ENCODE results near the gene OR51F2. TPM values are rescaled to one million over a fixed set of nuclear protein-coding genes. Genes with fewer than 3 reads are reported as not detected.
"Not testable (repeated sequence)": the region's sequence is repeated elsewhere in the genome, so short reads cannot be mapped to it uniquely, and the experiment has no call there.

Gene OR51F2
- not detected for total RNA-seq
- polyA plus RNA-seq: not detected

- no peak within 1 kb of the TSS for H3K4me3 ChIP-seq (ENCODE audit: low read depth, low read length)
- no peak within 1 kb of the TSS for H3K27ac ChIP-seq (ENCODE audit: low read depth)
- no peaks in the 10 kb centered on the region for H3K4me1 ChIP-seq (ENCODE audit: insufficient read depth)
- H3K36me3 ChIP-seq (ENCODE audit: insufficient read depth): no peaks in the 10 kb centered on the region
- WGBS: 71% methylated on average over 1 of the region's 1 CpG
- no peak for DNase-seq (ENCODE audit: extremely low spot score)
These were observed at the start of gene OR51F2 for GRCh38 chr11:4821021-4821420. Gene OR51F2, plus strand, starts transcription at chr11:4821321. Its CDS starts 101 bp downstream, at chr11:4821422.

GRCh38 chr11:4782454-4782853 is 38.7 kb upstream of the OR51F2 start:
- WGBS: 64% methylated on average over 1 of the region's 1 CpG
- DNase-seq (ENCODE audit: extremely low spot score): no peak
- no peak overlapping the region for H3K27ac ChIP-seq (ENCODE audit: low read depth)

GRCh38 chr11:4797206-4797605 is 23.9 kb upstream of the OR51F2 start:
- DNase-seq (ENCODE audit: extremely low spot score): no peak
- 23% methylated on average over 2 of the region's 2 CpGs for WGBS
- Histone ChIP-seq H3K4me1 (ENCODE audit: insufficient read depth) (no peaks in the 10 kb centered on the region), H3K4me3 (ENCODE audit: low read depth, low read length) (no peak overlapping the region), H3K36me3 (ENCODE audit: insufficient read depth) (no peaks in the 10 kb centered on the region), H3K27ac (ENCODE audit: low read depth) (no peak overlapping the region)

More at GRCh38 chr11:4782454-4782853, 38.7 kb upstream of the OR51F2 start:
- no peaks in the 10 kb centered on the region for H3K36me3 ChIP-seq (ENCODE audit: insufficient read depth)
- no peak overlapping the region for H3K4me3 ChIP-seq (ENCODE audit: low read depth, low read length)
- H3K4me1 ChIP-seq (ENCODE audit: insufficient read depth): no peaks in the 10 kb centered on the region

- WGBS: 58% methylated on average over 6 of the region's 6 CpGs
- DNase-seq (ENCODE audit: extremely low spot score): no peak
- Histone ChIP-seq H3K27ac (ENCODE audit: low read depth) (no peak overlapping the region), H3K4me1 (ENCODE audit: insufficient read depth) (no peaks in the 10 kb centered on the region), H3K4me3 (ENCODE audit: low read depth, low read length) (no peak overlapping the region), H3K36me3 (ENCODE audit: insufficient read depth) (no peaks in the 10 kb centered on the region)
These were observed 22.5 kb upstream of the OR51F2 start for GRCh38 chr11:4798427-4799183.

GRCh38 chr11:4801316-4801715 is 19.8 kb upstream of the OR51F2 start:
- H3K36me3 ChIP-seq (ENCODE audit: insufficient read depth); H3K4me1 ChIP-seq (ENCODE audit: insufficient read depth); DNase-seq (ENCODE audit: extremely low spot score); H3K4me3 ChIP-seq (ENCODE audit: low read depth, low read length); H3K27ac ChIP-seq (ENCODE audit: low read depth): not testable (repeated sequence)
- WGBS: 77% methylated on average over 5 of the region's 5 CpGs

- Histone ChIP-seq H3K27ac (ENCODE audit: low read depth) (no peak within 1 kb of the TSS), H3K36me3 (ENCODE audit: insufficient read depth) (no peaks in the 10 kb centered on the region), H3K4me3 (ENCODE audit: low read depth, low read length) (no peak within 1 kb of the TSS), H3K4me1 (ENCODE audit: insufficient read depth) (no peaks in the 10 kb centered on the region)
- DNase-seq (ENCODE audit: extremely low spot score): no peak
- 63% methylated on average over 3 of the region's 3 CpGs for WGBS
These were observed 16.8 kb upstream of the OR51F2 start, which contains the start of gene OR52R1 for GRCh38 chr11:4804280-4804679. Gene OR52R1, minus strand, starts transcription at chr11:4804380. Its CDS starts 0 bp downstream, at chr11:4804380.

GRCh38 chr11:4808476-4808875 is 12.6 kb upstream of the OR51F2 start:
- no peaks in the 10 kb centered on the region for H3K4me1 ChIP-seq (ENCODE audit: insufficient read depth)
- WGBS: 85% methylated on average over 1 of the region's 1 CpG
- H3K4me3 ChIP-seq (ENCODE audit: low read depth, low read length): no peak overlapping the region
- no peaks in the 10 kb centered on the region for H3K36me3 ChIP-seq (ENCODE audit: insufficient read depth)
- no peak overlapping the region for H3K27ac ChIP-seq (ENCODE audit: low read depth)
- DNase-seq (ENCODE audit: extremely low spot score): no peak

- Histone ChIP-seq H3K27ac (ENCODE audit: low read depth) (no peak overlapping the region), H3K4me3 (ENCODE audit: low read depth, low read length) (no peak overlapping the region), H3K36me3 (ENCODE audit: insufficient read depth) (no peaks in the 10 kb centered on the region), H3K4me1 (ENCODE audit: insufficient read depth) (no peaks in the 10 kb centered on the region)
- no peak for DNase-seq (ENCODE audit: extremely low spot score)
- 77% methylated on average over 2 of the region's 2 CpGs for WGBS
These were observed 11.9 kb upstream of the OR51F2 start for GRCh38 chr11:4809246-4809645.

- no peaks in the 10 kb centered on the region for H3K36me3 ChIP-seq (ENCODE audit: insufficient read depth)
- no peak overlapping the region for H3K27ac ChIP-seq (ENCODE audit: low read depth)
- H3K4me3 ChIP-seq (ENCODE audit: low read depth, low read length): no peak overlapping the region
- H3K4me1 ChIP-seq (ENCODE audit: insufficient read depth): no peaks in the 10 kb centered on the region
- DNase-seq (ENCODE audit: extremely low spot score): no peak
These were observed 4.0 kb downstream of the OR51F2 start for GRCh38 chr11:4825132-4825531.

- H3K27ac ChIP-seq (ENCODE audit: low read depth): no peak overlapping the region
- DNase-seq (ENCODE audit: extremely low spot score): no peak
- no peaks in the 10 kb centered on the region for H3K36me3 ChIP-seq (ENCODE audit: insufficient read depth)
- no peaks in the 10 kb centered on the region for H3K4me1 ChIP-seq (ENCODE audit: insufficient read depth)
- H3K4me3 ChIP-seq (ENCODE audit: low read depth, low read length): no peak overlapping the region
These were observed 5.3 kb downstream of the OR51F2 start for GRCh38 chr11:4826425-4826824.

GRCh38 chr11:4830346-4830745 is 9.2 kb downstream of the OR51F2 start:
- Histone ChIP-seq H3K4me3 (ENCODE audit: low read depth, low read length) (no peak overlapping the region), H3K27ac (ENCODE audit: low read depth) (no peak overlapping the region), H3K4me1 (ENCODE audit: insufficient read depth) (no peaks in the 10 kb centered on the region), H3K36me3 (ENCODE audit: insufficient read depth) (no peaks in the 10 kb centered on the region)
- WGBS: 65% methylated on average over 1 of the region's 1 CpG
- DNase-seq (ENCODE audit: extremely low spot score): no peak

GRCh38 chr11:4830909-4831308 is 9.8 kb downstream of the OR51F2 start:
- Histone ChIP-seq H3K4me1 (ENCODE audit: insufficient read depth) (no peaks in the 10 kb centered on the region), H3K27ac (ENCODE audit: low read depth) (no peak overlapping the region), H3K36me3 (ENCODE audit: insufficient read depth) (no peaks in the 10 kb centered on the region), H3K4me3 (ENCODE audit: low read depth, low read length) (no peak overlapping the region)
- no peak for DNase-seq (ENCODE audit: extremely low spot score)
- WGBS: 67% methylated on average over 2 of the region's 2 CpGs

- H3K4me3 ChIP-seq (ENCODE audit: low read depth, low read length): no peak overlapping the region
- H3K36me3 ChIP-seq (ENCODE audit: insufficient read depth): no peaks in the 10 kb centered on the region
- DNase-seq (ENCODE audit: extremely low spot score): no peak
- no peak overlapping the region for H3K27ac ChIP-seq (ENCODE audit: low read depth)
- H3K4me1 ChIP-seq (ENCODE audit: insufficient read depth): no peaks in the 10 kb centered on the region
- 86% methylated on average over 2 of the region's 2 CpGs for WGBS
These were observed 18.9 kb downstream of the OR51F2 start for GRCh38 chr11:4839851-4840549.

GRCh38 chr11:4848908-4849532 is 27.9 kb downstream of the OR51F2 start, which contains the start of gene OR51S1:
Gene OR51S1, minus strand, starts transcription at chr11:4849208. Its CDS starts 0 bp downstream, at chr11:4849208.
- Histone ChIP-seq H3K27ac (ENCODE audit: low read depth) (no peak within 1 kb of the TSS), H3K36me3 (ENCODE audit: insufficient read depth) (no peaks in the 10 kb centered on the region), H3K4me1 (ENCODE audit: insufficient read depth) (no peaks in the 10 kb centered on the region), H3K4me3 (ENCODE audit: low read depth, low read length) (no peak within 1 kb of the TSS)
- WGBS: 74% methylated on average over 9 of the region's 9 CpGs
- no peak for DNase-seq (ENCODE audit: extremely low spot score)
